CD4-positive, alpha-beta T cell treated with Interleukin-1 beta for 1 hour (primary cell): ENCODE data around the gene CDK14.

Experiments
- DNase-seq, 2 donors: peaks; one replicate each; pipeline ENCODE4 v3.0.0-alpha.2; 2020 to 2022

CDK14 gene

GRCh38 chr7:90923541-90923997, 327.4 kb downstream of the CDK14 start:
- DNase-seq: no peak

DNA sequence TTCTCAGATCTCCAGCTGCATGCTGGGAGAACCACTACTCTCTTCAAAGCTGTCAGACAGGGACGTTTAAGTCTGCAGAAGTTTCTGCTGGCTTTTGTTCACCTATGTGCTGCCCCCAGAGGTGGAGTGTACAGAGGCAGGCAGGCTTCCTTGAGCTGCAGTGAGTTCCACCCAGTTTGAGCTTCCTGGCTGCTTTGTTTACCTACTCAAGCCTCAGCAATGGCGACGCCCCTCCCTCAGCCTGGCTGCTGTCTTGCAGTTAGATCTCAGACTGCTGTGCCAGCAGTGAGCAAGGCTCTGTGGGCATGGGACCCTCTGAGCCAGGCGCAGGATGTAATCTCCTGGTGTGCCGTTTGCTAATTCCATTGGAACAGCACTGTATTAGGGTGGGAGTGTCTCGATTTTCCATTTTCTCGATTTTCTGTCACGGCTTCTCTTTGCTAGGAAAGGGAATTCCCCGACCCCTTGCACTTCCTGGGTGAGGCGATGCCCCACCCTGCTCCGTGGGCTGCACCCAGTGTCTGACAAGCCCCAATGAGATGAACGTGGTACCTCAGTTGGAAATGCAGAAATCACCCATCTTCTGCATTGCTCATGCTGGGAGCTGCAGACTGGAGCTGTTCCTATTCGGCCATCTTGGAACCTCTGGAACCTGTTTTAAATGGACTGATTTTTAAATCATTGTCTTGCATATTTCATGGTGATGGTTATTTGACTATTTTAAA, 332.7 kb downstream of the CDK14 start:
- peak in 1 of 2 donors; percentile 21 for DNase-seq

DNA sequence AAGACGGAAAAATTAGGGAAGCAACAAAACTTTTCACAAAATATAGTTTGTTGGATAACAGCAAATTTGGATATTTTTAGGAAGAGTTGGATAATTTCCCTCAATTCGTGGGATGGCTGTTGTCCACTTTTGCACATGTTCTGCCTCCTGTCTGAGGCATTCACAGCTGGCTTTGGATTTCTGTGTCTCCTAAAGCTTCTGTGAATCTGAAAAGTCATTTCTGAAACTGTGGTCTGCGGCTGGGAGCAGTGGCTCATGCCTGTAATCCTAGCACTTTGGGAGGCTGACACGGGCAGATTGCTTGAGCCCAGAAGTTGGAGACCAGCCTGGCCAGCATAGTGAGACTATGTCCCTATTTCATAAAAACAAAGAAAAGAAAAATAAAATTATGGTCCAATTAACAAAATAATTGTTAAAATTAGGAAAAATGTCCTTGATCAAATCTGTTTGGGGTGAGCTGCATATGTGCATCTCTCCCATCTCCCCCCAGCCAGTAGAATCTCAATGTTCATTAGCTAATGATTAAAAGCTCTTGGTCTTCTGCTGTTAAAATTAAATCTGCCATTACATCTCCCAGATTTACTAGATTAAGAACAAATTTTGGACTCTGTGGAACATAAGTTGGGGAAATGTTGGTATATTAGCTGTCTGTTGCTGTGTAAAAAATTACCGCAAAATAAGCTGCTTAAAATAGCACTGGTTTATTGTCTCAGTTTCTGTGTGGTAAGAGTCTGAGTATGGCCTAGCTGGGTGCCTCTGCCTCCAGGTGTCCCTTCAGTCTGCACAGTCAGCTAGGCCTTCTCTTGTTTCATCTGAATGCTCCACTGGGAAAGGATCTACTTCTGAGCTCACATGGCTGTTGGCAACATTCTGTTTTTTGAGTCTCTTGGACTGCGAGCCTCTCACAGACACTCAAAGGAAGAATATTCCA, 336.1 kb downstream of the CDK14 start:
- DNase-seq: no peak

DNA sequence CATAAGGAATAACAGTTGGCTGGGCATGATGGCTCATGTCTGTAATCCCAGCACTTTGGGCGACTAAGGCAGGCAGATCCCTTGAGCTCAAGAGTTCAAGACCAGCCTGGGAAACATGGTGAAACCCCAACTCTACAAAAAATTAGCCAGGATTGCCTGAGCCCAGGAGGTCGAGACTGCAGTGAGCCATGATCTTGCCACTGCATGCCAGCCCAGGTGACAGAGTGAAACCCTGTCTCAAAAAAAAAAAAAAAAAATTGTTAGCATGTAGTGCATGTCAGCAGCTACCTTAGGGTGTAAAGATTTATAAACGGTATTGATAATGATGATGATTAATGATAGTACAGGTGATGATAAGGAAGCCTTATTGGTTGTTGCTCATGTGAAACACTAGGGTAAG, 336.9 kb downstream of the CDK14 start:
- no peak for DNase-seq

- no peak for DNase-seq
Observed at GRCh38 chr7:90933984-90934383, 337.9 kb downstream of the CDK14 start.

- DNase-seq: no peak
Observed at GRCh38 chr7:90938371-90938770, 342.2 kb downstream of the CDK14 start.

- no peak for DNase-seq
Observed at GRCh38 chr7:90939666-90940065, 343.5 kb downstream of the CDK14 start.

DNA sequence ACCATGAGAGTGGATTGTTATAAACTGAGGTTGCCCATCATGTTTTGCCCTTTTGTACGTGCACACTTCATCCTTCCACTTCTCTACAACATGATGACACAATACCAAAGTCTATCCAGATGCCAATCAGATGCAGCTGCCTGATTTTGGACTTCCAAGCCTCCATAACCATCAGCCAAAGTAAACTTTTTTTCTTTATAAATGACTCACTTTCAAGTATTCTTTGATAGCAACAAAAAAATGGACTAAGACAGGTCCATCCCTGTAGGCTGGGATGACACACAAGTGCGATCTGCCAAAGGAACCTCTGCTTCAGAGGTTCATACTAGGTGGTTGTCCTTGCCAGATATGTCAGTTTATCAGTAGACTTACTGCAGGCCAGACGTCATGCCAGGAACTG, 347.9 kb downstream of the CDK14 start:
- DNase-seq: no peak

DNA sequence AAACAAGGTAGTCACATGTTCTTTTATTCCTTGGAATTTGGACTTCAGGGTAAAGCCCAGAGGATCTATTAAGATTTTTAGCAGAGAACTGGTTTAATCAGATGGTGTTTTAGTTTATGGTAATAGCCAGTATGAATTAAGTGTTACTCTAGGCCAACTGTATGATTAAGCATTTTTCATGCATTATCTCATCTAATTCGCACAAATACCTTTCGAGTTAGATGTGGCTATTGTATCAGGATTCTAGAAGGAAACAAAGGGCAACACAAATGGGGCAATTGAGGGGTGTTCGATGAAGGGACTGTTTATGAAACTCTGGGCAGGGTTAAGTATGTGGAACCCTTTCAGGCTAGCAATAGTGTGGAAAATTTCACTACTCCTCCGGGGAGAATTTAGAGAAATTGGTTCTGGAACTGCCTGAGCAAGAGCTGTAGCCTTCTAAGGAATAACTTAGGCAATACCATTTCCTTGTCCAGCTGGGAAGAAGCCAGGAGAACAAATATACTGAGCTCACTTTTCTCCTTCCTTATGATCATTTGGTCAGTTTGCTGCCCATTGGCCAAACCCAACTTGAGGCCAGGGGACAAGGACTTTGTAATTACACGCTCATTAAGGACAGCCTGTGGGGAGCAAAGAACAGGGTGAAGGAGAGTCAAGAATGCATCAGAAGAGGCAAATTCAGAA, 349.1 kb downstream of the CDK14 start:
- no peak for DNase-seq

DNA sequence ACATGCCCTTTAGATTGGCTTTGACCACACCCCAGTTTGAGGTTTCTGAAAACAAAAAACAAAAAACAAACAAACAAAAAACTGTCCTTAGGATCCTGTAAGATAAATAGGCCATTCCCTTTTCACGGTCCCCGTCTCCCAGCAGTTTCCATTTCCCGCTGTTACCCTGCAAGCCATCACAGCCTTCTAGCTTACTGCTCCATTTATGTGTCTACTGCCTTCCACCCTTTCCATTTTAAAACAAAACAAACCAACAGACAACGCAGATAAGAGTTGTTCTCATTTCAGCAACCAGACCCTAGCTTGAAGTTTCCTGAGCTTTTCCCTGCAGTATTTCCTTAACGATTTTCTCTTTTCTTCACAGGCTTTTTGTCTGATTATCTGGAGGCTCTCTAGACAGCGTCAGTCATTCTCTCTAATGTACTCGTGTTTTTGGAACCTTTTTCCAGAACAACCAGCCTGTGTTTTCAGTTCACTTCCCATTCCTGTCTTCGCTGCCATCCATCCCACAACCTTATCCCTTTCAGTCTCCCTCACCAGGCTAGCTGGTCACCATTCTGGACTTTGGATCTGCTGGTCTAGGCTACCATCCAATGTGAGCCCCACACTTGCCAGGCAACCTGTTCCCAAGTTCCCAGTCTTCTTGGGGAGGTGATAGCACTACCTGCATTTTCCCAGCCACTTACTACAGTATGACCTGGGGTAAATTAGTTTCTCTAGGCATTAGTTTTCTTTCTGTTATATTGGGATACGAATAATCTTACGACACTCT, 350.8 kb downstream of the CDK14 start:
- DNase-seq: no peak

DNA sequence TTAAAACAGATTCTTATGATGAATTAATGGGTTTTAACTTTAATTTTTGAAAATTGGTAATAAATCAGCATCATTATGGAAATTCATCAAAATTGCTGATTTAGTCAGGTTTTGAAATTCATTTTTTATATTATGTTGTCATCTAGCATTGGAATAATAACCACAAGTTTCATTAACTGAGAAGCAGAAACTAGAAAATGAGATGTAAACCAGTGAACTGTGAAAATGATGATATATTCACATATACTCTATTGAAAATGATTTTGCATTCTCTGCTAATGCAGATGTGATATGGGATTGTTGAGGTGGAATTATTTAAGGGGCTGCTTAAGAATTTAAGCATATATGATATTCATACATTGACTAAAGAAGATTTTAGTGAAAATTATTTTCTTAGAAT, 352.0 kb downstream of the CDK14 start:
- DNase-seq: no peak

DNA sequence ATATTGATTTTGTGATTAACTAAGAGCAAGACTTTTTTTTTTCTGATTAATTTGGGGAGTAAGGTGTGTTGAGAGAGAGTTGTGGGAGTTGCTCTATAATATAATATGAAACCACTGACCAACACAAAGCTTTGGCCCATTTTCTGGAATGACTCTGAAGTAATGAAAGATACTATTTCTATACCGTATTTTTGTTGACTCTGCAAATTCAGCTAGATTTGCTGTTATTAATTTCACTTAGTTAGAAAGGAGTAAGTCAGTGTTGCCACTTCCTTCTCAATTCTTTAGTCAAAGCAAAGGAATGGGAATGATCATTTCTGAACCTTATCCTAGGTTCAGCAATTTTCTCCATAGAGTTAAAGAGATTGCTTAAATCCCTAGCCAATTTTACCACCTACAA, 355.1 kb downstream of the CDK14 start:
- DNase-seq: no peak

GRCh38 chr7:90951986-90952954, 356.1 kb downstream of the CDK14 start:
- no peak for DNase-seq

GRCh38 chr7:90955641-90956207, 359.6 kb downstream of the CDK14 start:
- DNase-seq: no peak

GRCh38 chr7:90957883-90958282, 361.8 kb downstream of the CDK14 start:
- DNase-seq: no peak

- DNase-seq: no peak
Observed at GRCh38 chr7:90958647-90959046, 362.5 kb downstream of the CDK14 start.

GRCh38 chr7:90961037-90961725, 365.1 kb downstream of the CDK14 start:
- DNase-seq: no peak

- no peak for DNase-seq
Observed at GRCh38 chr7:90965211-90965610, 369.1 kb downstream of the CDK14 start.

- no peak for DNase-seq
Observed at GRCh38 chr7:90966346-90966745, 370.2 kb downstream of the CDK14 start.

DNA sequence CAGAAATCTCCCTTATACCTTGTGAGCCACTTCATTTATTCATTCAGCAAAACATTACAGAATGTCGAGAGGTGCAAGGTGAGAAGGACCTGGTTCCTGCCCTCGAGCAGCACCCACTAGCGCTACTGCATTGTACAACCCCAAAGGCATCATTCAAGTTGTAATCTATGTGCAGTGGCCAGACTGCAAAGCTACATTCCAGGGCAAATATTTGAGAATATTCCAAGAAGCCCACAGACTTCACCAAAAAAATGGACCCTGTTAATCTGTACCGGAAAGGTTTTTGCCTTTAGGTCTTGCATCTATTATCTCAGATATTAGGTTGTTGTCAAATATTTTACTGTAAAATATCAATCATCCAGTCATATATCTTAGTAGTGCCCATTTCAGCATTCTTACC, 372.8 kb downstream of the CDK14 start:
- DNase-seq: no peak
